Measurements from ENCODE around the gene KCNA5. TPM values are rescaled to one million over a fixed set of nuclear protein-coding genes. Genes with fewer than 3 reads are reported as not detected.

The KCNA5 gene
- total RNA-seq, 1 experiment from 2014 or later, result not detected

DNA sequence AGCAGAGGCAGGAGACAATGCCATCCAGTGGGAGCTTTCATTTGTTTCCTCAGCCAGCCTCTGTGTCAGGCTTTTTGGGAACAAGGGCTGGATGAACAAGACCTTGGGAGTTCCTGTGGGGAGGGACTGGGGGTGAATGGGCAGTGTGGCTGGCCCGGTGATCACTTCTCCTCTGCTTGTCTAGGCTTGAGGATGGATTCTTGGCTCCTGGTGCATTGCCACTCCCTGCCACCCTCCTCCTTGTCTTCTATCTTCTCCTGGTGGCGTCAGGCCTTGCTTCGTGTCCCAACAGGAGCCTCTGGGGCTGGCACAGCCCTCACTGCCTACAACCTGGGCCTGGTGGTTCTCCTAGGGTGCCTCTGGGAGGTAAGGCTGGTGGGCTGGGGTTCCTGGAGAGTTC, 25.0 kb upstream of the KCNA5 start:
- ChIA-PET POLR2A (ENCODE audit: low non-redundant PET) (no interaction called here), CTCF (no interaction called here)
- no peak for TF ChIP-seq CTCF (conservative IDR thresholded peaks at IDR 0.05; ENCODE audit: low read depth, low read length)
- TF ChIP-seq EZH2 (IDR thresholded peaks at IDR 0.05; ENCODE audit: borderline replicate concordance, low read depth, low read length, poor library complexity, severe bottlenecking), result no peak
- H3K27ac ChIP-seq (ENCODE audit: low read depth, low read length, poor library complexity, severe bottlenecking), result no peak overlapping the region
- H3K4me1 ChIP-seq (ENCODE audit: insufficient read depth, low read length, poor library complexity, severe bottlenecking), result no peaks in the 10 kb centered on the region
- H3K4me3 ChIP-seq (ENCODE audit: low read depth, low read length, poor library complexity, severe bottlenecking), result no peak overlapping the region
- intact Hi-C loops (cut with micrococcal nuclease; ENCODE audit: unreplicated experiment), result no loop called here
- H3K9me3 ChIP-seq (ENCODE audit: low read depth, low read length, poor library complexity, severe bottlenecking), result no peaks in the 10 kb centered on the region
- DNase-seq (ENCODE audit: low spot score), result no peak
- no TSS peak for BruUV-seq (replicated peaks)
- H3K36me3 ChIP-seq (ENCODE audit: insufficient read depth, low read length, poor library complexity, severe bottlenecking), result no peaks in the 10 kb centered on the region
- H3K27me3 ChIP-seq (replicated peaks; ENCODE audit: insufficient read depth, low read depth, low read length, poor library complexity), result peaks cover 14% of the 10 kb centered on the region

DNA sequence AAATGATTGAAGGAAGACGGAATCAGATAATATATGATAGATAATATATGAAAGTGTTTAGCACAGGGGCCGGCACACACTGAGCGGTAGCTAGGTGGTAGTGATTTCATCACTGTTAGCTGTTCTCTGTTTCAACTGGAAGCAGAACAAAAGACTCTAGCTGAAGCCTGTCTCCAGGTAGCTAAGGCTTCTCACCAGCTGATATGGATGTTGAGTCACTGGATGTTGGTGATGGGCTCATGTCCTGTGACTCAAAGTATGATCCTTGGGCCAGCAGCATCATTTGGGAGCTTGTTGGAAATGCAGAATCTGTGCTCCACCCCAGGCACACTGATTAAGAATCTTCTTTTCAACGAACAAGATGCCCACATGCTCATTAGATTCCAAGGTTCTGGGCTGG, 21.7 kb upstream of the KCNA5 start:
- no peaks in the 10 kb centered on the region for H3K4me1 ChIP-seq (ENCODE audit: insufficient read depth, low read length, poor library complexity, severe bottlenecking)
- intact Hi-C loops (cut with micrococcal nuclease; ENCODE audit: unreplicated experiment), result loop anchor here (1.0 kb wide), 1 partner anchor 62 kb away; no protein-coding TSS in a partner anchor
- H3K27me3 ChIP-seq (replicated peaks; ENCODE audit: insufficient read depth, low read depth, low read length, poor library complexity), result peaks cover 21% of the 10 kb centered on the region
- BruUV-seq (replicated peaks), result no TSS peak
- no peak overlapping the region for H3K4me3 ChIP-seq (ENCODE audit: low read depth, low read length, poor library complexity, severe bottlenecking)
- no peak for DNase-seq (ENCODE audit: low spot score)
- H3K27ac ChIP-seq (ENCODE audit: low read depth, low read length, poor library complexity, severe bottlenecking), result no peak overlapping the region
- TF ChIP-seq EZH2 (IDR thresholded peaks at IDR 0.05; ENCODE audit: borderline replicate concordance, low read depth, low read length, poor library complexity, severe bottlenecking) (no peak), CTCF (conservative IDR thresholded peaks at IDR 0.05; ENCODE audit: low read depth, low read length) (no peak)
- no peaks in the 10 kb centered on the region for H3K36me3 ChIP-seq (ENCODE audit: insufficient read depth, low read length, poor library complexity, severe bottlenecking)
- ChIA-PET POLR2A (ENCODE audit: low non-redundant PET) (no interaction called here), CTCF (no interaction called here)
- no peaks in the 10 kb centered on the region for H3K9me3 ChIP-seq (ENCODE audit: low read depth, low read length, poor library complexity, severe bottlenecking)

GRCh38 chr12:5022465-5023061, 21.1 kb upstream of the KCNA5 start:
- BruUV-seq (replicated peaks), result no TSS peak
- TF ChIP-seq EZH2 (IDR thresholded peaks at IDR 0.05; ENCODE audit: borderline replicate concordance, low read depth, low read length, poor library complexity, severe bottlenecking) (no peak), CTCF (conservative IDR thresholded peaks at IDR 0.05; ENCODE audit: low read depth, low read length) (peak; percentile 79)
- Histone ChIP-seq H3K4me3 (ENCODE audit: low read depth, low read length, poor library complexity, severe bottlenecking) (no peak overlapping the region), H3K27ac (ENCODE audit: low read depth, low read length, poor library complexity, severe bottlenecking) (no peak overlapping the region), H3K9me3 (ENCODE audit: low read depth, low read length, poor library complexity, severe bottlenecking) (no peaks in the 10 kb centered on the region), H3K27me3 (replicated peaks; ENCODE audit: insufficient read depth, low read depth, low read length, poor library complexity) (peaks cover 25% of the 10 kb centered on the region), H3K4me1 (ENCODE audit: insufficient read depth, low read length, poor library complexity, severe bottlenecking) (no peaks in the 10 kb centered on the region), H3K36me3 (ENCODE audit: insufficient read depth, low read length, poor library complexity, severe bottlenecking) (no peaks in the 10 kb centered on the region)
- CTCF ChIA-PET, result no interaction called here
- intact Hi-C loops (cut with micrococcal nuclease; ENCODE audit: unreplicated experiment), result loop anchor here (1.0 kb wide), 1 partner anchor 62 kb away; no protein-coding TSS in a partner anchor
- POLR2A ChIA-PET (ENCODE audit: low non-redundant PET), result no interaction called here
- DNase-seq (ENCODE audit: low spot score), result peak; percentile 11

All from A673 (cell line).